WERI-Rb-1 (cell line): Measurements from ENCODE around the gene CFD.
"Not testable (repeated sequence)": the region's sequence is repeated elsewhere in the genome, so short reads cannot be mapped to it uniquely, and the experiment has no call there.

Experiments used
- DNase-seq: peaks from one replicate; pipeline ENCODE4 v3.0.0-alpha.2; 2020
- H3K27ac ChIP-seq: fragments of 250-450 bp; sonication (Bioruptor Pico); 2 replicates; pipeline ENCODE4 v1.5.1; 2020; ENCODE audit warnings: mild to moderate bottlenecking, moderate library complexity
- H3K27me3 ChIP-seq: fragments of 250-450 bp; sonication (Bioruptor Pico); 2 replicates; pipeline ENCODE4 v1.5.1; 2021; ENCODE audit warnings: mild to moderate bottlenecking, low read depth, moderate library complexity; ENCODE audit not compliant: insufficient read depth, severe bottlenecking
- H3K36me3 ChIP-seq: fragments of 250-450 bp; sonication (Bioruptor Pico); 2 replicates; pipeline ENCODE4 v1.5.1; 2020; ENCODE audit warnings: mild to moderate bottlenecking, moderate library complexity
- H3K4me3 ChIP-seq: 2 replicates; pipeline ENCODE4 v1.5.1; 2011; ENCODE audit warnings: low read depth, mild to moderate bottlenecking, control low read depth, low read length
- H3K9me3 ChIP-seq: fragments of 250-450 bp; sonication (Bioruptor Pico); 2 replicates; pipeline ENCODE4 v1.5.1; 2021; ENCODE audit warnings: mild to moderate bottlenecking, moderate library complexity; ENCODE audit not compliant: severe bottlenecking
- CTCF ChIP-seq: IDR thresholded peaks from 2 replicates; pipeline ENCODE4 v1.5.1; 2011; ENCODE audit warnings: low read depth, mild to moderate bottlenecking, control low read depth, inconsistent platforms, low read length

Gene CFD

GRCh38 chr19:844546-844971 is 14.9 kb upstream of the CFD start:
- Histone ChIP-seq H3K4me3 (no peak overlapping the region), H3K27ac (no peak overlapping the region), H3K9me3 (no peaks in the 10 kb centered on the region), H3K27me3 (no peaks in the 10 kb centered on the region), H3K36me3 (no peaks in the 10 kb centered on the region)
- TF ChIP-seq CTCF: no peak
- DNase-seq: no peak

- no peak for DNase-seq
- Histone ChIP-seq H3K4me3 (no peak overlapping the region), H3K9me3 (no peaks in the 10 kb centered on the region), H3K36me3 (no peaks in the 10 kb centered on the region), H3K27me3 (no peaks in the 10 kb centered on the region), H3K27ac (no peak overlapping the region)
- no peak for TF ChIP-seq CTCF
These were observed 13.6 kb upstream of the CFD start for GRCh38 chr19:845707-846521.

GRCh38 chr19:848386-848921 is 11.0 kb upstream of the CFD start:
- no peak for DNase-seq
- TF ChIP-seq CTCF: no peak
- Histone ChIP-seq H3K27me3 (no peaks in the 10 kb centered on the region), H3K4me3 (no peak overlapping the region), H3K36me3 (no peaks in the 10 kb centered on the region), H3K27ac (no peak overlapping the region), H3K9me3 (no peaks in the 10 kb centered on the region)

- not testable (repeated sequence) for H3K27ac ChIP-seq, H3K36me3 ChIP-seq, H3K9me3 ChIP-seq, H3K4me3 ChIP-seq, DNase-seq, H3K27me3 ChIP-seq
These were observed 10.3 kb upstream of the CFD start for GRCh38 chr19:849195-849594.

GRCh38 chr19:850221-850978 is 9.1 kb upstream of the CFD start:
- Histone ChIP-seq H3K27me3 (no peaks in the 10 kb centered on the region), H3K4me3 (peak overlapping the region; percentile 5; the same call in 1 of the 2 replicates), H3K36me3 (no peaks in the 10 kb centered on the region), H3K27ac (peak overlapping the region; percentile 39; the same call in 1 of the 2 replicates), H3K9me3 (no peaks in the 10 kb centered on the region)
- DNase-seq: peak; percentile 78
- no peak for TF ChIP-seq CTCF

GRCh38 chr19:850979-851335 is 8.5 kb upstream of the CFD start:
- TF ChIP-seq CTCF: no peak
- peak overlapping the region; percentile 39; the same call in 1 of the 2 replicates for H3K27ac ChIP-seq
- no peaks in the 10 kb centered on the region for H3K9me3 ChIP-seq
- DNase-seq: no peak
- no peaks in the 10 kb centered on the region for H3K27me3 ChIP-seq
- H3K4me3 ChIP-seq: no peak overlapping the region
- H3K36me3 ChIP-seq: no peaks in the 10 kb centered on the region
